ENCODE data around the gene ALS2.
"Not testable (repeated sequence)": the region's sequence is repeated elsewhere in the genome, so short reads cannot be mapped to it uniquely, and the experiment has no call there.

The ALS2 gene

DNA sequence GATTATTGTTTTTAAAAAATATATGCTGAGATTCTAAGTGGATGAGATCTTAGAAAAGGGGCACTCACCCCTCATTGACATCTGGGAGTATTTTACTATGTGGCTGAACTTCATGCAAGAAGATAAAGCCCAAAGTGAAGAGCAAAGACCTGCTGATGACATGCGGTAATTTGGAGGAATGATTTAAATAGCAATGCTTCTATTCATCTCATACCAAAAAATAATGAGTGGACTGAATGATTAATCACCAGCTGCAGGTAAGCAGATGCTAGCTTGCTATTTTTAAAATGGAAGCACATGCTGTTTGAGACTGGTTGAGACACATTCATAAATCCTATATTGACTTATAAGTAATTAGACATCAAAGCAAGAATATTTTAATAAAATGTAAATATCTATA, 12.9 kb upstream of the ALS2 start:
- no peak for DNase-seq

DNA sequence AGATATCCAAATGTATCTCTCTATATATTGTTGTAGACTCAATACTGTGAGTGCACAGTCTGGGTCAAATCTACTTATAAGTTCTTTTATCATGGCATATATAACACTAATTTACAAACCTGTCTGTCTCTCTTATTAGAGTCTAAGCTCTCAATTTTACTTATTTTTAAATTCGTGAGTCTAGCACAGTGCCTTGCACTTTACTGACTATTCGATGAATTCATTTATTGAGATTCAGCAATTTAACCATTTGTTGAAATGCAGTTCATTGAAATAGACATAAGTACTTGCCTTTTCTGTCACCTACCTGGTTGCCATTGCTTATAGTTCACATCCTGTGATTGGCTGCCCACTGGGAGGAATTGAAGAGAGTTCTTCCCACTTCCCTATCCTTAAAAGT, 10.3 kb upstream of the ALS2 start:
- DNase-seq, result no peak

DNA sequence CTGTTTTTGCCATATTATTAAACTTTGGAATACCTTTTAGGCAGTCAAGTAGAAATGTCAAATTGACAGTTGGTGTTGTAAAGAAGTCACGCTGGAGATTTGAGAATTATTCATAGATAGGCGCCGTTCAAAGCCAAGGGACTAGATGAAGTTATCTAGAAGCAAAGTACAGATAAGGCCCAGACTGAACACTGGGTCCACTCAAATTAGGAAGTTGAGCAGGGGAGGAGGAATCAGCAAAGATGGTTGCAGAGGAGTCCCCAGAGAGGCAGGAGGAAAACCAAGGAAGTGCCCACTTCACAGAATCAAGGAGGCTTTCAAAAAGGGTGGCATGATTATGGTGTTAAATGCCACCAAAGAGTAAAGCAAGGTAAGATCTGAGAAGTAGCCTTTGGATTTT, 9.6 kb upstream of the ALS2 start:
- no peak for DNase-seq

DNA sequence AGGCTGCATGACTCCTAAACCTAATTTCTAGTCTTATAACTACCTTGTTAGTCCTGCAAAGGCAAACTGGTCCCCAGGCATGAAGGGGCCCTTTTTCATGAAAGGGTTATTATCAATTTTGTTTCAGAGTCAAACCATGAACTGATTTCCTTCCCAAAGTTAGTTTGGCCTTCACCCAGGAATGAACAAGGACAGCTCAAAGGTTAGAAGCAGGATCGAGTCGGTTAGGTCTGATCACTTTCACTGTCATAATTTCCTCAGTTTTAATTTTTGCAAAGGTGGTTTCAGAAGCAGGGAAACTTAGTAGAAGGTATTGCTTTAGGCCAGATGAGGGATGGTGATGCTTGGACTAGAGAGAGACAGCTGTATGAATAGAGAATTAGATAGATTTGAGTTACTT, 8.7 kb upstream of the ALS2 start:
- DNase-seq, result no peak

DNA sequence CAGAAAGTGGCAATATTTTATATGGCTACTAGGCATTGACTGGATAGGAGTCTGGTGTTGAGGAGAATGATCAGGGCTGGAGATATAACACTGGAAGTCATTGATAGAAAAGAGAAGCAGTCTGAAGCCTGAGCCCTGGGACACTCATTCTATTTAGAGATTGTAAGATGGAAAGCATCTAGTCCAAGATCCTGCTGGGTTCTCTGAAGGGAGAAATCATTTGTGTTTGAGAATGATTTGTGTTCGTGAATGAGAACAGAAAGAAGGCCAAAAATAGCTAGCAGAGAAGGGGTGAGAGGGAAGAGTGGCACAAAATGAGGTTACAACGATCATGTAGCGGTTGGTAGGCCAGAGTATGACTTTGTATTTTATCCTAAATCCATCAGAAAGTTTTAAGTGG, 7.6 kb upstream of the ALS2 start:
- no peak for DNase-seq

DNA sequence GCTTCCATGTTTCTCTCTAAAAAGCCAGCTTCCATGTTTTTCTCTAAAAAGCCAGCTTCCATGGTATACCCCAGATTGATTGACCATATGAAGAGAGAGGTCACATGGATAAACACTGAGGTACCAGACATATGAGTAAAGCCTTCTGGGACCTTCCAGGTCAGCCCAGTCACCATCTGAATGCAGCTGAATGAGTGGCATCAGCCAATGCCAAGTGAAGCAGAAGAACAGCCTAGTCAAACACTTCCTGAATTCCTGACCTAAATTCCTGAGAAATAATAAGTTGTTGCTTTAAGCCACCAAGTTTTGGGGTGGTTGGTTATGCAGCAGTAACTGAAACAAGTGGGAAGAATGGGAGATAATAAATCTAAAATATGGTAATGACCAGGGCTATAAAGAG, 5.7 kb upstream of the ALS2 start:
- DNase-seq, result no peak

DNA sequence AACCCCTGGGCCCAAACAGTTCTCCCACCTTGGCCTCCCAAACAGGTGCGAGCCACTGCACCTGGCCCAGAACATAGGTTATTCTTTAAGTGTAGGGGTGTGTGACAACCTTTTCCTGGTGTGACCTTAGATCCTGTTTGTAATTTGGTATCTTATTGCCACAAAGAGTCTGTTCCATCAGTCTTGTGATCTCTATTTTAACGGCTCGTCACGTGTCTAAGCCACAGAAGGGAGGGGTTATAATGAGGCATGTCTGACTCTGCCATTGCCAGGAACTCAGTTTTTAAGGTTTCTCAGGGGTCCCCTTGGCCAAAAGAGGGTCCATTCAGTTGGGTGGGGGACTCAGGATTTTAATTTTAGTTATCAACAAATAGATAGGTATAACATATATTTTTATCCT, 4.4 kb upstream of the ALS2 start:
- no peak for DNase-seq

DNA sequence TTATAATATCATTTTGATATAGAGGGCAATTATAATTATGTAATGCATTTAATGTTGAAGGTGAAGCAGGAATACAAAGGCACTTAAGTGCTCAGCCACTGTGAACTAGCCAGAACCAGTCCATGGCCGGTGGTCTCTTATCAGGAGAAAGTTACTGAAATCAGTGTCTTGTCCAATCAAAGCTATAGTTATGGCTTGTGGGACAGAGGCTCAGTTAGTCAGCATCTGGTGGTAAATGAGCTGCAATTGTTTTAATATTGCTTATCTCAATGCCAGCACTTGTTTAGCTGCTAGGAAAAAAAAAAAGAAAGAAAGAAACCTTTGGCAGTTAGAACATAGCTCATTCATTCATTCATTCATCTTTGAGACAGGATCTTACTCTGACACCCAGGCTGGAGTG, 3.8 kb upstream of the ALS2 start:
- no peak for DNase-seq

DNA sequence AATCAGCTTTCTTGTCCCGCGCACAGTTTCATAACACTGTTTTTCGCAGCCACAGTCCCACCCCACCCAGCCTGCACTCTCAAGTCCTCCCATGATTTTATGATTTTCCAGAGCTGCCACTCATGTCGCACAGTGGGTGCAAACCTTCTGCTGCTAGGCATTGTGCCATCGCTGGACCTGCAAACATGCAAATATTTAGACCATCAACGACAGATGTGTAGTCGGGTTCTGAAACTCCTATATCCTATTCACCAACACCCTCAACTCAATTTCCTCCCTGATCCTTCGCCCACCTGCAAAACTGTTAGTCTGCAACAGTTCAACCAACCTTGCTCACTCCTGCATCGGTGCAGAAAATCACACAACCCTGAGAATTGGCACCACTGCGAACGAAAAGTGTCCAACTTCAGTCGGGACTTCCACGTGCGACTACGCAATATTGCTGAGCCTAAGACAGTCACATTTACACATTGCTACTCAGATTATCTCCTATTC, 871 bp upstream of the ALS2 start:
- no peak for DNase-seq

DNA sequence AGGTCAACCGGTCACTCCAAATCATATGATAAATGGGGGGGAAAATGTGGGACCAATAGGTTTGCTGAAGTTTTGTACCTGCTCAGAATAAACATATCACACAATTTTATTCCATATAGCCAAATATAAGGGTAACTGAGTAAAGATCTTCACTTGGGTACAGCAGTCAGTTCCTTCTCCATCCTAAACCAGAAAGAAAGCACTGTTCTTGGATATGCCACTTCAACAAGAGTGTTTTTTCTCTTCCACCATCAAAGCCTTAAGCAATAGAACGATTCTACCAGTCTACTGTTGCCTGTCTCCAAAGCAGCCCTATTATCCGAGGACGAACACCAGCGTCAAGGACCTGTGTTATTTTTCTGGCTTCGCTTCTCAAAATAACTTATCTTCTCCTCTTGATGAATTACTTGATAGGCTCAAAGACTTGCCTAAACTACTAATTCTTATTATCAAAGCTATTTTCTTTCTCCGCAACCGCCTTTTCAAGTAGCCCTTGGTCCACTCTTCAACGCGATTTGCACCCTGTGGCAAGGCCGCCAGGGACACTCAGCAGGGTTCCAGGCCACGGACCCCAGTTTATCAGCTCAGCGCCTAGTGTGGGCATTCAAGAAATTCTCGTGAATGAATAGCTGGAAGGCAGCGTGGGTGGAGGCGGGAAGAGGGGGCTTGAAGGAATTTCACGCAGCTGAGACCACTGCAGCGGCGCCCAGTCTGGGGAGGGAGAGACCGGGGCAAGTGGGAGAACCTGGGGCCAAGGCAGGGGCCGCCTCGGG, 646 bp downstream of the ALS2 start:
- no peak for DNase-seq

DNA sequence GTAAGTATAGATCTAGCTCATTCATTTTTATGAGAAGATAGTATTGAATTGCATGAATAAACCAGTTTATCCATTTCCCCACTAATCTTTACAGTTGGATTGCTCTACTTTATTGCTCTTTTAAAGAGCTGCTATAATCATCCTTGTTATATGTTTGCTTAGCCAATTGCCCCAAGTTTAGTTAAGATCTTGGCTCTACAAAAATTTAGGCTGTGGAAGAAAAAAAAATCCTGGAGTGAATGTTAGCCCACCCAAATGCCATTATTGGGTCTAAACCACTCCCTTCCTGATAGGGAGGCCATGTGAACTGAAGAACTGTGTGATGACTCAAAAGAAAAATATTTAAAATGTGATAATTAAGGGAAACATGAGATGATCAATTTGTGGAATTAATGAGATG, 2.9 kb downstream of the ALS2 start:
- no peak for DNase-seq

DNA sequence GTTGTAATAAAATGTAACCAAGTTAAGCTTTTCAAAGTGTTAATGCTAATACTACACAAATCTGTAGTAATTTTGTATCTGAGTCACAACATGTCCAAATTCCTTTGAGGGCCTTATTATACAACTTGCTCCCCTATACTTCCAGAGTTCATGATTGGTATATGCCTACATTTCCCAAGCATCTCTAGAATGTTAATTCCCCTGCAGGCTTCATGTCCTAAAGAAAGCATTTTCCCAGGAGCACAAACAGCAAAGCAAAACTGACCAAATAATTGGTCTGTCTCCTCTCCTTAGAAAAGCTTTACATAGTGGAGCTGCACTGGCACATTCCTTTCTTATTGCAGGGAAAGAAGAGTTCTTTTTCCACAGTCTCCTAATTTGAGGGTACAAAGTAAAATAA, 3.7 kb downstream of the ALS2 start:
- DNase-seq, result no peak

DNA sequence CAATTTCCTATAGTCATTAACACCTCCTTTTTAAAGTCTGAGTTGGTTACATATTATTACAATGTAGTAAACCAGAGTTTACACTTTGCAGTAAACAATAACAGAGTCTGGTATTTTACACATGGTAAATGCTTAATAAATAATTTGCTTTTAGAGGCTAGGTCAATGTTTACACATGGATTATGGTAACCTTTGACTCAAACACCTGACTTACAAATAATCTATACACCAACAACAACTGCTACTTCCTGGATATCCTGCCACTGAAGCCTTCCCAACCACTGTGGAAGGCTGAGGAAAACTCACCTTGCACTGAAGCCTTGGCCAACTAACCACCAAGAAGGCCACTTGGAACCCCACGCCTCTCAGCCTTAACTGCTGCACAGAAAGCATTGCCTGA, 5.4 kb downstream of the ALS2 start:
- DNase-seq, result no peak

DNA sequence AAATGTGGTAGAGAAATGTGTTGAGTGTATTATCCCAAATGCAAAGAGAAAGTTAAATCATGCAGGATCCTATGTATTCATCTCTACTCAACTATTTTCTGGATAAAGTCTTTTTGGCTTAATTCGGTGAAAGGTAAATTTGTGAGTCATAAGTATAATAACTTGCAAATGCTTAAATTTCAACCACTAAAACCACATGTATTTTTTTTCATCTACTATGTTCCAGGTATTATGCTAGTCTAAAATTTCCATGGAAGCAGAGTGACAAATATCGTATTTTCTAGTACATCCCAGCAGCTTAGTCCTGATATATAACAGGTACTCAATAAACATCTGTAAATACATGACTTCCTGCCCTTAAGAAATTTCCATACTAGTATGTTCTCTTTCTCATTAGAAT, 6.2 kb downstream of the ALS2 start:
- DNase-seq, result no peak

DNA sequence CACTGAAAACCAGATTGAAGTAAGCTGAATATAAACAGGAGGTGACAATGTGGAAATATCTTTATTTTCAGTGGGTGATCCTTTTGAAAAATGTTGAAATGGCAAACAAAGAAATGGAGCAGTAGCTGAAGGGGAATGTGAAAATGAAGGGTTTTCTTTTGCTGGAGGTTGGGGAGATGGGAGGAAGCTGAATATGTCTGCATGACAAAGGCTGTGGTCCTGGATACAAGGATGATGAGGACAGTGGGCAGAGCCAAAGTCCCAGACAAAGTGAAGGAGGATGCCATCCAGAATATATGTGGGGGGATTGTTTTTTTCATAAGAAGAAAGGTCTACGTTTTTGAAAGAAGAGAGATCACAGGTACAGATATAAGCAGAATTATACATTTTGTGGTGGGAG, 6.7 kb downstream of the ALS2 start:
- DNase-seq, result no peak

DNA sequence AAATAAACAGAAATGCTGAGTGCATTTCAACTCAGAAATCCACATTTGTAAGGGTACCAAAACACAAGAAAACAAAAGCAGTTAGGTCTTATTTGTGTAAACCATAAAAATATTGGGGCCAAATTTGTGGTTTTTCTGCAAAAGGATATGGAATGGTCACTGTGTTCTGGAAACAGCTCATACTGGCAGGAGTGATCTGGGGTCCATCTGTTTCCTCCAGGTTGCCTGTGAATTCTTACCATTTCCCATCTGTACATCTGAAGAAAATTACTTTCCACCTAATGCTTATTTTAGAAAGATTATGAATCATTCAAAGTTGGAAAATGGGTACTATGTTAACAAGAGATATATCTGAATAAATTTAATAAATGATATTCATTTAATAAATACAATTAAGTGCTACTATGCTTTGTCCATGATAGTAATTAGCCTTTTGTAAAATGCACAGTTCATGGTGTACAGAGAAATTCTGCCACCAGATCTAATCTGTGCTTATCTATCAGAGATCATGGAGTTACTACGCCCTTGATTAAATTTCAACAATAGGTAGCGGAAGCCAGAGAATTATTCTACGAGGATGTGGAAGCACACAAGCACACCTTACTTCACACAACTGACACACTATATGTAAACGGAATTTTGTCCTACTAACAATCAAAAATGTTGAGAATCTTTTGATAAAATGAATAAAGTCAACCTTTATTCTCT, 10.9 kb downstream of the ALS2 start:
- DNase-seq, result no peak

DNA sequence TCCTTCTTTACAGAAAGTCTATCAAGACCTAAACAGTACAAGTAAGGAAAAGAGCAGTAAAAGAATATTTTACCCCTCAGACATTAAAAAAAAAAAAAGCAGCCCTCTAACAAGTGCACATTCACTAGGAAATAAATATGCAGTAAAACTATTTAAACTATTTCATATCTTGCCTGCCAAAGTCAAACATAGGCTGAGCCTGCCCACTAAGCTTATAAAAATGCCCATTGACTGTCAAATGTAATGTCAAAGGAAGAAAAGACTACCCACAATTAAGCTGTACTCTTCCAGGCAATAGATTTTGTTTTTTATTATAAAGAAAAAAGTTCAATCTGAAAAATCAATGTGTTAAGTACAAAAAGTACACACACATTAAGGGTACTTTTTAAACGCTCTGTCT, 11.8 kb downstream of the ALS2 start:
- DNase-seq, result no peak

DNA sequence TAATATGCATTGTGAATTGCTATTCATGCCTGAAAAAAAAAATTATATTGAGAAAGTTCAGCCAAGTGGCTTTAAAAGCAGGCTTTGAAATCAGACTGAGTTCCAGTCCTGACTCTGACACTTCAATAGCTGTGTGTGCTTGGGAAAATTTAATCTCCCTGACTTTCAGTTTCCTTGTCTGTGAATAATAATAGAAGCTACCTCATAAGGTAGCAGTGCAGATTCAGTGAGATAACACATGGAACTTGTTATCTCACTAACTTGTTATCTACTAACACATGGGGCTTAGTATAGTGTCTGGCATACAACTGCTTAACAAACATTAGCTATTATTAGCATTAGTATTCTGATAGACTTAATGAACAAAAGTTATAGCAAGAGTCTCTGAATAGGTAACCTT, 14.9 kb downstream of the ALS2 start:
- no peak for DNase-seq

DNA sequence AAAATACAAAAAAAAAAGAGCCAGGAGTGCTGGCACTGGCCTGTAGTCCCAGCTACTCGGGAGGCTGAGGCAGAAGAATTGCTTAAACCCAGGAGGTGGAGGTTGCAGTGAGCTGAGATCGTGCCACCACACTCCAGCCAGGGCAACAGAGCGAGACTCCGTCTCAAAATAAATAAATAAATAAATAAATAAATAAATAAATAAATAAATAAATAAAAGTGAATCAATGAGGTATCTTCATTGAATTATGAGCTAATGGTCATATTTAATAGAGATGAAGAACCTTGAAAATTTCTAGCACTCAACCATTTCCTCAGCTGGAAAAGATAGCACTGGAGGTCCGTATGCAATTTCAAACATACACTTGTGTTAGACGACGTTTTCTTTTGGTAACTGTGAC, 16.3 kb downstream of the ALS2 start:
- not testable (repeated sequence) for DNase-seq

DNA sequence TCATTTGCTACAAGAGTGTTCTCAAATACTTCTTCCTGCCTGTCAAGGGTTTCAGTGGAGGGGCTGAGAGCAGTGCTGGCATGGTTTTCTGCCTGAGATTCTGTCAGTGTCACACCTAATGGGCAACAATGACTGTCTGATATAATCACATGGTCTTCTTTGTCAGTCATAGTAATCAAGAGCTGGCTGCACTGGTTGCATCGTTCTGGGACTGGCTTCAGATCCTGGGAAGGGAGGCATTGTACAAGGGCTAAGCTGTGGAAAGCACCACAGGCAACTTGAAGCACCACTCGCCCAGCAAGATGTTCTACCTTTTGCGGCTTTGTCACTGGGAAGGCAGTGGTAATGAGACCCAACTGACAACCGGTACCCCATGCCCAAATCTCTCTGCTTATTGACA, 19.6 kb downstream of the ALS2 start:
- no peak for DNase-seq

DNA sequence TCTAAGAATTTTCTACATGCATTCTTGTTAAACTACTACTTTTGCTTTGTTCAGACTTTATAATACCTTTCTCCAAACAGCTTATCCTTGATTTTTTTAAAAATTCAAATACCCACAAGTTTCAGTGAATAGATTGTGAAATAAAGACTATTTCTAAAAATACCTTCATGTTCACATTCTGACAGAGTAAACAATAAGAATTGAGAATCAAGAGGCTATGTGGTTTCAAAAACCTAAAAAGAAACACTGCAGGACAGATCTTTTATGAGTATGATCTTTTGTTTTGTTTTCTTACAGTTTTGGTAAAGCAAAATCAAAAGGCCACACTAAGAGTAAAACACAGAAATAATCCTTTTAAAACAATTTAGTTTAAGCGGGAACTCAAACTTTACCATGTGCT, 21.2 kb downstream of the ALS2 start:
- no peak for DNase-seq

DNA sequence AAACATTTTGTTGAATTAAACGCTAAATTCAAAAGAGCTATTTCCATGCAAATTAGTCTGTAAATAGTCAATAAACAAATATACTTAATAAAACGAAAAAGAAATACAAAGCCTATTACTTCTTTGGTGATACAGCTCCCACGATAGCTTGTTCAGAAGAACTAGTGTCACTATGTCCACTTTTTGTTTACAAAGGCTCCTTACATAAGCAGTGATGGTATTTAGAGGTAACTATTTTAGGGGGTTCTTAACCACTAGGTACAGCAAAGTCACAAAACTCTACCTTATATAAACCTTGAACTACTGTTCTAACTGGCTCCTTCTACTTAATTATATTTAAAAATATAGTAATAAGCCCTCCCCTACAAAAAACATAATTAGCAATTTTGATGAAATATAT, 21.9 kb downstream of the ALS2 start:
- DNase-seq, result no peak

DNA sequence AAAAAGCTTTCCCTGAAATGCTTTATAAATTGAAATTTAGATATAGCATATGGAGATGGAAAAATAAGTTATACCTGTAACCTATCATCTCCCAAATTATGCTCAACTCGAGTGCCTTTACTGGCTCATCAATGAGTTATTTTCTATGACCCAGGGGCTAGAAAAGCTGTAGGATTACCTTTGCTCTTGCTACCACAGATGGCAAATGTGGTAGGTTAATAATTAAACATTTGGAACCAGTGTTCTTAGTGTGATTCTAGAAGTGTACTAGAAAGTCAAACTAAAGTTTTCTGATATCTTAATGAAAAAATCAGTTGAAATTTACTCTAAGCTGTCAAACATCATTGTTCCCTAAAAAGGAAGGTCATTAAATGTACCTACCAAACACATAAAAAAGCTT, 22.5 kb downstream of the ALS2 start:
- no peak for DNase-seq

DNA sequence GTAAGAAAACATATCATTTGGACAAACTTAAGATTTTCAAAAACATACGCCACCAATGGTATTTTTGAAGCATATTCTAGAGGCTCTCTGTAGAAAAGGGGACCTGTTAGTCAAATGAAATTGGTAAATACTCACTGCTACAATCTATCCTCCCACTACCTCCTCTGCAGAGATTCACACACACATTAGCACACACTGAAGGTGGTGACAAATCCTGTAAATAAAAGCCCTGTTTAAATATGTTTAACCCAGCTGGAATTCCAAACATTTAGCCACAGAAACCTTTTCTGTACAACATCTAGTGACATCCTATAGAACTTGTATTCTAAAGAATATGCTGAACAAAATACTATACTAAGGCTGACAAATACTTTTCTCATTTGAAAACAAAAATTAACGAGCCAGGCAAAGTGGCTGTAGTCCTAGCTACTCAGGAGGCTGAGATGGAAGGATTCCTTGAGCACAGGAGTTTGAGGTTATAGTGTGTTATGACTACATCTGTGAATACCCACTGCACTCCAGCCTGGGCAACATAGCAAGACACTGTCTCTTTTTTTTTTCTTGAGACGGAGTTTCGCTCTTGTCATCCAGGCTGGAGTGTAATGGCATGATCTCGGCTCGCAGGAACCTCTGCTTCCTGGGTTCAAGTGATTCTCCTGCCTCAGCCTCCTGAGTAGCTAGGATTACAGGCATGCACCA, 25.9 kb downstream of the ALS2 start:
- no peak for DNase-seq
